Neural progenitor cell (in vitro differentiated cells): ENCODE results near the gene ANKRD11. TPM values are rescaled to one million over a fixed set of nuclear protein-coding genes. Genes with fewer than 3 reads are reported as not detected.
"Not testable (repeated sequence)": the region's sequence is repeated elsewhere in the genome, so short reads cannot be mapped to it uniquely, and the experiment has no call there.

Experiments
- DNase-seq: peaks from one replicate; pipeline ENCODE4 v3.0.0-alpha.2; 2016; ENCODE audit warnings: low spot score
- H2AFZ ChIP-seq: fragments of 200-600 bp; sonication (generic); replicated peaks from 2 replicates; pipeline ENCODE4 v1.6.1; 2016; ENCODE audit warnings: antibody characterized with exemption
- H3F3A ChIP-seq: fragments of 200-600 bp; sonication (generic); 2 replicates; pipeline ENCODE4 v1.6.1; 2016; ENCODE audit warnings: antibody characterized with exemption, low read depth
- H3K27ac ChIP-seq: fragments of 200-600 bp; sonication (generic); 2 replicates; pipeline ENCODE4 v1.5.1; 2016; ENCODE audit warnings: mild to moderate bottlenecking
- H3K27me3 ChIP-seq: fragments of 200-600 bp; sonication (generic); 2 replicates; pipeline ENCODE4 v1.6.1; 2016; ENCODE audit warnings: mild to moderate bottlenecking, moderate library complexity
- H3K36me3 ChIP-seq: fragments of 200-600 bp; sonication (generic); 2 replicates; pipeline ENCODE4 v1.5.1; 2016
- H3K4me1 ChIP-seq: fragments of 200-600 bp; sonication (generic); 2 replicates; pipeline ENCODE4 v1.6.1; 2016; ENCODE audit warnings: mixed run types
- H3K4me2 ChIP-seq: fragments of 200-600 bp; sonication (generic); 2 replicates; pipeline ENCODE4 v1.6.1; 2016
- H3K4me3 ChIP-seq: fragments of 200-600 bp; sonication (generic); 2 replicates; pipeline ENCODE4 v1.5.1; 2016
- H3K79me2 ChIP-seq: fragments of 200-600 bp; sonication (generic); 2 replicates; pipeline ENCODE4 v1.6.1; 2016; ENCODE audit warnings: low read depth
- H3K9ac ChIP-seq: fragments of 200-600 bp; sonication (generic); 2 replicates; pipeline ENCODE4 v1.6.1; 2016
- H3K9me3 ChIP-seq: fragments of 200-600 bp; sonication (generic); 2 replicates; pipeline ENCODE4 v1.5.1; 2016; ENCODE audit warnings: low read depth
- H4K20me1 ChIP-seq: fragments of 200-600 bp; sonication (generic); 2 replicates; pipeline ENCODE4 v1.6.1; 2016; ENCODE audit warnings: low read depth
- H3K27ac Mint-ChIP-seq: 3 replicates; pipeline ENCODE4 v1.8.0; 2021; ENCODE audit warnings: mixed read lengths
- H3K27me3 Mint-ChIP-seq: 2 replicates; pipeline ENCODE4 v1.8.0; 2022; ENCODE audit warnings: low read depth, mild to moderate bottlenecking, inconsistent platforms, moderate library complexity, mixed read lengths; ENCODE audit not compliant: insufficient read depth
- H3K36me3 Mint-ChIP-seq: 3 replicates; pipeline ENCODE4 v1.8.0; 2021; ENCODE audit warnings: mixed read lengths
- H3K4me1 Mint-ChIP-seq: 3 replicates; pipeline ENCODE4 v1.8.0; 2021; ENCODE audit warnings: mixed read lengths
- H3K4me3 Mint-ChIP-seq: 3 replicates; pipeline ENCODE4 v1.8.0; 2021; ENCODE audit warnings: mild to moderate bottlenecking, moderate library complexity, mixed read lengths
- H3K9me3 Mint-ChIP-seq: 3 replicates; pipeline ENCODE4 v1.8.0; 2020; ENCODE audit warnings: mixed read lengths
- EZH2 ChIP-seq: fragments of 200-600 bp; sonication (generic); IDR thresholded peaks from 2 replicates; pipeline ENCODE4 v1.6.1; 2017; ENCODE audit warnings: antibody characterized with exemption, mild to moderate bottlenecking, moderate library complexity
- EZH2phosphoT487 ChIP-seq: fragments of 200-600 bp; sonication (generic); IDR thresholded peaks from 2 replicates; pipeline ENCODE4 v1.6.1; 2017; ENCODE audit warnings: antibody characterized with exemption
- total RNA-seq: library from RNA; depleted of rRNA; stranded (reverse); fragments of >200 nt; gene quantifications from 2 replicates; pipeline ENCODE4 v1.2.3, GENCODE V29; 2015; ENCODE audit warnings: low replicate concordance
- TF ChIP-seq, protein P1 (sequence below): fragments of 200-600 bp; sonication (generic); IDR thresholded peaks from 2 replicates; pipeline ENCODE4 v1.5.1; 2017; ENCODE audit warnings: antibody characterized with exemption, mild to moderate bottlenecking

The ANKRD11 gene
- total RNA-seq, 1 donor from 2014 or later: 47.3 TPM

GRCh38 chr16:89308391-89309333 lies 181.7 kb downstream of the ANKRD11 start:
- no peaks in the 10 kb centered on the region for H3K27me3 Mint-ChIP-seq
- Histone ChIP-seq H4K20me1 (peaks cover 81% of the 10 kb centered on the region), H3K9me3 (no peaks in the 10 kb centered on the region), H3K36me3 (no peaks in the 10 kb centered on the region), H3K27me3 (no peaks in the 10 kb centered on the region), H3K4me3 (no peak overlapping the region), H3K9ac (no peak overlapping the region), H3F3A (no peaks in the 10 kb centered on the region), H3K27ac (no peak overlapping the region), H3K4me1 (no peaks in the 10 kb centered on the region), H2AFZ (no peak overlapping the region), H3K79me2 (peaks cover 79% of the 10 kb centered on the region), H3K4me2 (no peak overlapping the region)
- no peaks in the 10 kb centered on the region for H3K4me1 Mint-ChIP-seq
- H3K27ac Mint-ChIP-seq: no peak overlapping the region
- peaks cover 40% of the 10 kb centered on the region for H3K36me3 Mint-ChIP-seq
- TF ChIP-seq, protein P1, sequence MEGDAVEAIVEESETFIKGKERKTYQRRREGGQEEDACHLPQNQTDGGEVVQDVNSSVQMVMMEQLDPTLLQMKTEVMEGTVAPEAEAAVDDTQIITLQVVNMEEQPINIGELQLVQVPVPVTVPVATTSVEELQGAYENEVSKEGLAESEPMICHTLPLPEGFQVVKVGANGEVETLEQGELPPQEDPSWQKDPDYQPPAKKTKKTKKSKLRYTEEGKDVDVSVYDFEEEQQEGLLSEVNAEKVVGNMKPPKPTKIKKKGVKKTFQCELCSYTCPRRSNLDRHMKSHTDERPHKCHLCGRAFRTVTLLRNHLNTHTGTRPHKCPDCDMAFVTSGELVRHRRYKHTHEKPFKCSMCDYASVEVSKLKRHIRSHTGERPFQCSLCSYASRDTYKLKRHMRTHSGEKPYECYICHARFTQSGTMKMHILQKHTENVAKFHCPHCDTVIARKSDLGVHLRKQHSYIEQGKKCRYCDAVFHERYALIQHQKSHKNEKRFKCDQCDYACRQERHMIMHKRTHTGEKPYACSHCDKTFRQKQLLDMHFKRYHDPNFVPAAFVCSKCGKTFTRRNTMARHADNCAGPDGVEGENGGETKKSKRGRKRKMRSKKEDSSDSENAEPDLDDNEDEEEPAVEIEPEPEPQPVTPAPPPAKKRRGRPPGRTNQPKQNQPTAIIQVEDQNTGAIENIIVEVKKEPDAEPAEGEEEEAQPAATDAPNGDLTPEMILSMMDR: peak; percentile 70
- TF ChIP-seq EZH2phosphoT487: no peak
- H3K9me3 Mint-ChIP-seq: peaks cover 2% of the 10 kb centered on the region
- no peak overlapping the region for H3K4me3 Mint-ChIP-seq
- peak; percentile 56 for DNase-seq

DNA sequence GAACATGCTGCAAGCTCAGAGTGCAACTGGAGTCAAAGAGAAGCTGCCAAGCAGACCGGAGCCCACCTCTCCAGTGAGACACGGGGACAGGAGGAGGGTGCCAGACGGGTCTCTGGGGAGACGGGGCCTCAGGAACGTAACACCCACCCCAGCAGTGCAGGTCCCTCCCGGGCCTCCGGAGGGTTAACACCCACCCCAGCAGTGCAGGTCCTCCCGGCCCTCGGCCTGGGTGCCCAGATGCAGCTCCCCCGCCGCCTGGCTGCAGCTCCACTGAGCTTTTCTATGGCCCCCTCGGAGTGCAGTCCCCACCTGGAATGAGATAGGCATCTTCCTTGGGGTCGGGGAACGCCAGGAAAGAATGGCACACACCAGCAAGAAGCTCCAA lies 182.9 kb downstream of the ANKRD11 start:
- TF ChIP-seq EZH2phosphoT487 (no peak), EZH2 (no peak)
- TF ChIP-seq, protein P1: no peak
- Mint-ChIP-seq H3K27ac (peak overlapping the region; percentile 91), H3K4me1 (peaks cover 3% of the 10 kb centered on the region), H3K36me3 (peaks cover 44% of the 10 kb centered on the region), H3K27me3 (no peaks in the 10 kb centered on the region), H3K9me3 (peaks cover 2% of the 10 kb centered on the region), H3K4me3 (no peak overlapping the region)
- Histone ChIP-seq H3K4me3 (no peak overlapping the region), H3K9me3 (no peaks in the 10 kb centered on the region), H3K79me2 (peaks cover 78% of the 10 kb centered on the region), H3K9ac (no peak overlapping the region), H3K4me2 (no peak overlapping the region), H3K4me1 (no peaks in the 10 kb centered on the region), H3K27ac (no peak overlapping the region), H2AFZ (no peak overlapping the region), H4K20me1 (peaks cover 79% of the 10 kb centered on the region), H3F3A (no peaks in the 10 kb centered on the region), H3K36me3 (no peaks in the 10 kb centered on the region), H3K27me3 (no peaks in the 10 kb centered on the region)
- DNase-seq: no peak

DNA sequence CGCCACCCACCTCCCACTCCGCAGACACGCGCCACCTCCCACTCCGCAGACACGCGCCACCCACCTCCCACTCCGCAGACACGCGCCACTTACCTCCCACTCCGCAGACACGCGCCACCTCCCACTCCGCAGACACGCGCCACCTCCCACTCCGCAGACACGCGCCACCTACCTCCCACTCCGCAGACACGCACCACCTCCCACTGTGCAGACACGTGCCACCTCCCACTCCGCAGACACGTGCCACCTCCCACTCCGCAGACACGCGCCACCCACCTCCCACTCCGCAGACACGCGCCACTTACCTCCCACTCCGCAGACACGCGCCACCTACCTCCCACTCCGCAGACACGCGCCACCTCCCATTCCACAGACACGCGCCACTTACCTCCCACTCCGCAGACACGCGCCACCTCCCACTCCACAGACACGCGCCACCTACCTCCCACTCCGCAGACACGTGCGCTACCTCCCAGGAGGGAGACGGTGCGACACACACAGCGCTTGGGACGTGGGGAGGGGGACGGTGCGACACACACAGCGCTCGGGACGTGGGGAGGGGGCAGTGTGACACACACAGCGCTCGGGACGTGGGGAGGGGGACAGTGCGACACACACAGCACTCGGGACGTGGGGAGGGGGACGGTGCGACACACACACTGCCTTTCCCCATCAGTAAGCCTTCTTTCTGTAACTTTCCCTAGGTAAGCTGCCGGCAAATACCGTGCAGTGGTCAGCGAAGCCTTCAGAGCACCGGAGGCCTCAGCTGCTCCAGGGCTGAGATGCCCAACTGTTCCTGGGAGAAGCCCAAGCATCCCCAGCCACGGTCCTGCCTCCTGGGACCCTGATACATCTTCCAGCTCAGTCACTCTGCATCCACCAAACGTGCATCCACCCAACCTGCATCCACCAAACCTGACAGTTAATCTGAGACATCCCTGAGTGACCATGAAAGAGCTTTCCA lies 183.6 kb downstream of the ANKRD11 start:
- not testable (repeated sequence) for H3K27ac ChIP-seq, DNase-seq, H3K9me3 Mint-ChIP-seq, H3K36me3 ChIP-seq, H3K4me2 ChIP-seq, H3K27me3 Mint-ChIP-seq, H3K9me3 ChIP-seq, H3K4me1 Mint-ChIP-seq, H3K4me3 Mint-ChIP-seq, H3K9ac ChIP-seq, H3K4me3 ChIP-seq, H3K4me1 ChIP-seq, H2AFZ ChIP-seq, H3K27me3 ChIP-seq, H3F3A ChIP-seq
- Histone ChIP-seq H3K79me2 (peaks cover 78% of the 10 kb centered on the region), H4K20me1 (peaks cover 79% of the 10 kb centered on the region)
- Mint-ChIP-seq H3K36me3 (peaks cover 42% of the 10 kb centered on the region), H3K27ac (peak overlapping the region; percentile 91)
